Lower leg skin (tissue), 3 donors: ENCODE results near the gene CYP20A1.

Experiments used
- POLR2A ChIP-seq, 2 donors: fragments of 450-650 bp; IDR thresholded peaks; one replicate each; pipeline ENCODE4 v1.6.1; 2016 to 2017; ENCODE audit warnings: antibody characterized with exemption in 2 of 2, mild to moderate bottlenecking in 1 of 2, moderate library complexity in 1 of 2
- TF ChIP-seq, protein P1 (sequence below), 3 donors: fragments of 450-650 bp; IDR thresholded peaks; one replicate each; pipeline ENCODE4 v1.5.1; 2016; ENCODE audit warnings: antibody characterized with exemption in 3 of 3, mild to moderate bottlenecking in 3 of 3, moderate library complexity in 2 of 3

DNA sequence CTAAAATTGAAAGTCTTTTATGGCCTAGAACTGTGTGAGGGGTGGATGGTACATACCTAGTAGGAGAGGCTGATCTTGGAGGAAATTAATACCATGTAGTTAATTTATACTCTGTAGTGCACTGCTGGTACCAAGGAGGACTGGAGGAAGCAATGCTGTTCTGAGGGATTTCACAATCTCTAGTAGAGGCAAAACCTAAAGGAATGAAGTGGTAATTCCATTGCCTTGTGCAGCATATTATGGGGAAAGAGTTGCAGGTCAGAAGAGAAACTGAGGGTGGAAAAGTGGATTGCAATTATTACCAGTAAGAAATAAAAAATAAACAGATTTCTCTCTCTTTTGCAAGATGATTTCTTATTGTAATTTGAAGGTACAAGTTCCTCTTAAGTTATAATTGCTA, 91.6 kb downstream of the CYP20A1 start:
- TF ChIP-seq, protein P1, sequence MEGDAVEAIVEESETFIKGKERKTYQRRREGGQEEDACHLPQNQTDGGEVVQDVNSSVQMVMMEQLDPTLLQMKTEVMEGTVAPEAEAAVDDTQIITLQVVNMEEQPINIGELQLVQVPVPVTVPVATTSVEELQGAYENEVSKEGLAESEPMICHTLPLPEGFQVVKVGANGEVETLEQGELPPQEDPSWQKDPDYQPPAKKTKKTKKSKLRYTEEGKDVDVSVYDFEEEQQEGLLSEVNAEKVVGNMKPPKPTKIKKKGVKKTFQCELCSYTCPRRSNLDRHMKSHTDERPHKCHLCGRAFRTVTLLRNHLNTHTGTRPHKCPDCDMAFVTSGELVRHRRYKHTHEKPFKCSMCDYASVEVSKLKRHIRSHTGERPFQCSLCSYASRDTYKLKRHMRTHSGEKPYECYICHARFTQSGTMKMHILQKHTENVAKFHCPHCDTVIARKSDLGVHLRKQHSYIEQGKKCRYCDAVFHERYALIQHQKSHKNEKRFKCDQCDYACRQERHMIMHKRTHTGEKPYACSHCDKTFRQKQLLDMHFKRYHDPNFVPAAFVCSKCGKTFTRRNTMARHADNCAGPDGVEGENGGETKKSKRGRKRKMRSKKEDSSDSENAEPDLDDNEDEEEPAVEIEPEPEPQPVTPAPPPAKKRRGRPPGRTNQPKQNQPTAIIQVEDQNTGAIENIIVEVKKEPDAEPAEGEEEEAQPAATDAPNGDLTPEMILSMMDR (IDR thresholded peaks at IDR 0.05): no peak
- TF ChIP-seq POLR2A (IDR thresholded peaks at IDR 0.05): no peak
